SK-N-MC (cell line): Measurements from ENCODE around the gene ABHD15.

Source experiments
- EZH2 ChIP-seq: fragments of 200-600 bp; sonication (generic); IDR thresholded peaks from one replicate; pipeline ENCODE4 v1.6.1; 2017; ENCODE audit warnings: antibody characterized with exemption
- POLR2AphosphoS5 ChIP-seq: IDR thresholded peaks from 2 replicates; pipeline ENCODE4 v1.6.1; 2012; ENCODE audit warnings: mild to moderate bottlenecking, low read depth, low read length, borderline replicate concordance

- TF ChIP-seq POLR2AphosphoS5 (no peak), EZH2 (no peak)
Measured at GRCh38 chr17:29613856-29614255, 47.0 kb upstream of the ABHD15 start.
